GM12801 (cell line): ENCODE results near the gene BEND7.

Source experiments
- TF ChIP-seq, protein P1 (sequence below): IDR thresholded peaks from one replicate; pipeline ENCODE4 v1.5.1; 2011; ENCODE audit warnings: control low read depth; ENCODE audit not compliant: insufficient read length; ENCODE audit errors: extremely low read depth

BEND7 gene

DNA sequence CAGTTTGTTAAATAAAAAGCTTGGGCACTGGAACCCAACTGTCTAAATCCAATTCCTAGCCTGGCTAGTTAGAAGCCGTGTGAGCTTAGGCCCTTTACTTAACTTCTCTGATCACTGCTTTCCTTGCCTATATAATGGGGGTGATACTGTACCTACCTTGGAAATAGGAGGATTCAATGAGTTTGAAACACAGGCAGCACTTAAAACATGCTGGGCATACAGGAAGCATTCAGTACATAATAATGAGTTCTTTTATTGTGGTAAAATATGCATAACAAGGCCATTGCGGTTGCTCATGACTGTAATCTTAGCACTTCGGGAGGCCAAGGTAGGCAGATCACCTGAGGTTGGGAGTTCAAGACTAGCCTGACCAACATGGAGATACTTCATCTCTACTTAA is 133.3 kb downstream of the BEND7 start:
- TF ChIP-seq, protein P1, sequence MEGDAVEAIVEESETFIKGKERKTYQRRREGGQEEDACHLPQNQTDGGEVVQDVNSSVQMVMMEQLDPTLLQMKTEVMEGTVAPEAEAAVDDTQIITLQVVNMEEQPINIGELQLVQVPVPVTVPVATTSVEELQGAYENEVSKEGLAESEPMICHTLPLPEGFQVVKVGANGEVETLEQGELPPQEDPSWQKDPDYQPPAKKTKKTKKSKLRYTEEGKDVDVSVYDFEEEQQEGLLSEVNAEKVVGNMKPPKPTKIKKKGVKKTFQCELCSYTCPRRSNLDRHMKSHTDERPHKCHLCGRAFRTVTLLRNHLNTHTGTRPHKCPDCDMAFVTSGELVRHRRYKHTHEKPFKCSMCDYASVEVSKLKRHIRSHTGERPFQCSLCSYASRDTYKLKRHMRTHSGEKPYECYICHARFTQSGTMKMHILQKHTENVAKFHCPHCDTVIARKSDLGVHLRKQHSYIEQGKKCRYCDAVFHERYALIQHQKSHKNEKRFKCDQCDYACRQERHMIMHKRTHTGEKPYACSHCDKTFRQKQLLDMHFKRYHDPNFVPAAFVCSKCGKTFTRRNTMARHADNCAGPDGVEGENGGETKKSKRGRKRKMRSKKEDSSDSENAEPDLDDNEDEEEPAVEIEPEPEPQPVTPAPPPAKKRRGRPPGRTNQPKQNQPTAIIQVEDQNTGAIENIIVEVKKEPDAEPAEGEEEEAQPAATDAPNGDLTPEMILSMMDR = no peak

GRCh38 chr10:13393640-13394039 is 135.2 kb downstream of the BEND7 start:
- TF ChIP-seq, protein P1 = no peak

GRCh38 chr10:13392701-13393100 is 136.1 kb downstream of the BEND7 start:
- TF ChIP-seq, protein P1 = no peak
